ENCODE measurements around the gene TUBB4A.
"Not testable (repeated sequence)": the region's sequence is repeated elsewhere in the genome, so short reads cannot be mapped to it uniquely, and the experiment has no call there.

The TUBB4A gene

GRCh38 chr19:6524311-6524710 is 22.2 kb upstream of the TUBB4A start:
- no peak for DNase-seq (ENCODE audit: low read depth in 3 of 3)

- no peak for DNase-seq (ENCODE audit: low read depth in 3 of 3)
These were observed 20.6 kb upstream of the TUBB4A start for GRCh38 chr19:6522712-6523111.

DNA sequence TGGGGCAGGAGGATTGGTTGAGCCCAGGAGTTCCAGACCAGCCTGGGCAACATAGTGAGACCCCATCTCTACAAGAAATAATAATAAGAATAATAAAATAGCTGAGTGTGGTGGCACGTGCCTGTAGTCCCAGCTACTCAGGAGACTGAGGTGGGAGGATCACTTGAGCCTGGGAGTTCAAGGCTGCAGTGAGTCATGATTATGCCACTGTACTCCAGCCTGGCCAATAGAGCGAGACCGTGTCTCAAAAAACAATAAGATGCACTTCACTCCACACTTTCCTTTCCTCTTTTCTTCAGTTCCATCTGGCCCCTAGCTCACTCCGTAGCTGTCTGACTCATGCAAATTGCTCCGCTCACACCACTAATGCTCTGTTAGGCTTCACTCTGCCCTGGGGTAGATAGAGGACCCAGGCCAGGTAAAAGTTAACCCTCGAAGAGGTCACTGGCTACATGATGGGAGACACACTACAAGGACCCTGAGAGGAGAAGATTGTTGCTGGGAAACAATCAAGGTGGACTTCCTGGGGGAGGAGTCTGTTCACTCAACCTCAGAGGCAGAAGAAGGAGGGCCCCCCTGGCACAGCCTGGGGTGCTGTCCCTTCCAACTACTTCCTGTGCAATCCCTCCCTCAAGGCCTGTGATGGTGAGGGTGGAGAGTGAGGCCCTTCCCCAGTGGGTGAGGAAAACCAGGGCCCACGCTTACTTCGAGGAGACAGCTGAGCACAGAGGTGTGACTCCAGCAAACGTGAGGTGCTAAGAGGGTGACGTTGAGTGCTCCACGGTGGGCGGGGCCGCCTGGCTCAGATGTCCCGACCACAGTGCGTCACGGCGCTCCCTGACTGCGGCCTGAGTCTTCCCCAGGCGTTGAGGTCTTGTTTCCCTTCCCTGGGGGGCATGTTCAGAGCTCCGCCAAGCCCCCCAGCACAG is 19.9 kb upstream of the TUBB4A start:
- peak in 2 of 3 experiments; percentile 28 to 49 for DNase-seq (ENCODE audit: low read depth in 3 of 3)

DNA sequence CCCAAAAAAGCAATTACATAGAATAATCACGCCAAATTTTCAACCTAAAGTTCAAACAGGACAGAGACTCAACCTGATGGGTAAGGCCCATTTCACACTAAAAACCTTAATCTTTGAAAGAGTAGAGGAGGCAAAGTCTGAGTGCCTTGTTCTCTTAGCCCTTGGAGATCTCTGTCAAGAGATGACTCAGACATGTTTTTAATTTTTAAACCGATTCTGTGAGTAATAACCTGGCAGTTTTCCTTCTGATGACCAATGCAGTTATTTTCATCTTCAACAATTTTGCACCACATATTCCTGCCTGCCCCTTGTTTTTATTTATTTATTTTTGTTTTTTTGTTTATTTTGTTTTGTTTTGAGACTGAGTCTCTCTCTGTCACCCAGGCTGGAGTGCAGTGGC is 17.2 kb upstream of the TUBB4A start:
- DNase-seq (ENCODE audit: low read depth in 3 of 3): no peak

GRCh38 chr19:6518145-6518911 is 16.2 kb upstream of the TUBB4A start:
- DNase-seq (ENCODE audit: low read depth in 3 of 3): no peak

DNA sequence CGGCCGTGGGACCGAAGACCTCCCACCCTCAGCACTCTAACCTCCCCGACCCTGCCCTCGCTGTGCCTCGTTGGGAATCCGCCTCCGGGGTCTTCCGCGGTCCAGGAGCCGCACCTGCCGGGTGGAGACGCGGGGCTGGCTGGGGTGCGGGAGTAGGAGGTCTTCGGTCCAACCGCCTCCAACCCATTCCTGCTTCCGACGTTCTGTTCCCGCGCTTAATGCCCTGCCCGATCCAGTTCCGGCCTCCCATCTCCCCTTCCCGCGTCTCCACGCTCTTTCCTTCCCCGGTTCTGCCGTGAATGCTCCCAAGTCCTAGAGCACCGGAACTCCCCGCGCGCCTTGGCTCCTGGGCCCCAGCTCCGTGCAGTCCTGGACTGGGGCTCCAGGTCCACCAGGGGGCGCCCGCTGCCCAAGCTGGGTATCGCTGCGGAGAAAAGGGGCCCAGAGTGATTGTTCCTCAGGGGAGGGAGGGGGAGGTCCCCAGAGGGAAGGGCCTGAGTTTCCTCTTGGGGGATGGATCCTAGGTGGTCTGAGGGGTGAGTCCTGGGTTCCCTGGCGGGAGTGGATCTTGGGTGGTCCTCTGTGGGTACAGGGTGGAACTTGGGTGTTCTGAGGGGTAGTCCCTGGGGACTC is 14.7 kb upstream of the TUBB4A start:
- peak; percentile 81 to 98 (median 86) for DNase-seq (ENCODE audit: low read depth in 3 of 3)

DNA sequence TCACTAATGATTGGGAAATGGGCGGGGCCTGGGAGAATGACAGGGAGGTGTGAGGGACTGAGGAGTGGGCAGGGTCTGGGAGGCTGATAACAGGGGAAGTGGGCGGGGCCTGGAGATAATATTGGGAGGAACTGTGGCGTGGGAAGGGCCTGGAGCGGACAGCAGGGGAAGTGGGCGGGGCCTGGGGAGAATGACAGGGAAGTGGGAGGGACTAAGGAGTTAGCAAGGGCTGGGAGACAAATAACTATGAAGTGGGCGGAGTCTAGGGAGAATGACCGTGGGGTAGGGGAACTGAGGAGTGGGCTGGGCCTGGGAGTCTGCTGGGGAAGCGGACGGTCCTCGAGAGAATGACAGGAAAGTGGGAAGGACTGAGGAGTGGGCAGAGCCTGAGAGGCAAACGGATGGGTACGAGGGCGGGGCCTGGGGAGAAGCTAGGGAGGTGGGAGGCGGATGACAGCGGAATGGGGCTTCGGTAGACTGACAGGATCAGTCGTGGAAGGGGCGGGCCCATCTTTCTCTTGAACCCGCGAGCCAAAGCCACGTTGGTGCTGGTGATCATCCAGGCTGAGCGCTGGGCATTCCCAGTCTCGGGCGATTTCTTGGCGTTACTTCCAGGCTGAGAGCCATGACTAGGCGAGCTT is 14.0 kb upstream of the TUBB4A start:
- peak; percentile 35 to 49 (median 38) for DNase-seq (ENCODE audit: low read depth in 3 of 3)

DNA sequence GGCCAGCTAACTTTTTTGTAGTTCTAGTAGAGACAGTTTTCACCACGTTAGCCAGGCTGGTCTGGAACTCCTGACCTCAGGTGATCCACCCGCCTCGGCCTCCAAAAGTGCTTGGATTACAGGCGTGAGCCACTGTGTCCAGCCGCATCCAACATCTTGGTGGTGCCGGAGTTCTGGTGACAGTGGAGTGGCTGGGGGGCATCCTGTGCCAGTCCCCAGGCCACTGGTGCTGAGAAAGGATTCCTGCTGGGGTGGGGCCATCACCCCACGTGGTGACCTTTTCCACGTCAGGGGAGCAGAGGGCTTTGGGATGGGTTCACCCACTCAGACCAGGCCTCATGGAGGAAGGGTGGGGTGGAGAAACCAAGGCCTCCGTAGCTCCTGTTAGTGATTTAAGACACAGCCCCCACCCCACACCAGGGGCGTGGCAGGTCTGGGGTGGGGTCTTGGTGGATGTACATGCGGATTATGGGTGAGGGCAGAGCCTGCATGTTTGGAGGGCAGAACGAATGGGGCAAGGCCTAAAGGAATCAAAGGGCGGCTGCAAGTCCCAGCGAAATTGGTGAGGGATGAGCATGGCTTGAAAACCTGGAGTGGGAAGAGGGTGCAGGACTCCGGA is 12.9 kb upstream of the TUBB4A start:
- DNase-seq (ENCODE audit: low read depth in 3 of 3): no peak

GRCh38 chr19:6514089-6514488 is 12.0 kb upstream of the TUBB4A start:
- no peak for DNase-seq (ENCODE audit: low read depth in 3 of 3)

- DNase-seq (ENCODE audit: low read depth in 3 of 3): no peak
These were observed 8.5 kb upstream of the TUBB4A start for GRCh38 chr19:6510618-6511017.

- DNase-seq (ENCODE audit: low read depth in 3 of 3): no peak
These were observed 7.2 kb upstream of the TUBB4A start for GRCh38 chr19:6509118-6509971.

DNA sequence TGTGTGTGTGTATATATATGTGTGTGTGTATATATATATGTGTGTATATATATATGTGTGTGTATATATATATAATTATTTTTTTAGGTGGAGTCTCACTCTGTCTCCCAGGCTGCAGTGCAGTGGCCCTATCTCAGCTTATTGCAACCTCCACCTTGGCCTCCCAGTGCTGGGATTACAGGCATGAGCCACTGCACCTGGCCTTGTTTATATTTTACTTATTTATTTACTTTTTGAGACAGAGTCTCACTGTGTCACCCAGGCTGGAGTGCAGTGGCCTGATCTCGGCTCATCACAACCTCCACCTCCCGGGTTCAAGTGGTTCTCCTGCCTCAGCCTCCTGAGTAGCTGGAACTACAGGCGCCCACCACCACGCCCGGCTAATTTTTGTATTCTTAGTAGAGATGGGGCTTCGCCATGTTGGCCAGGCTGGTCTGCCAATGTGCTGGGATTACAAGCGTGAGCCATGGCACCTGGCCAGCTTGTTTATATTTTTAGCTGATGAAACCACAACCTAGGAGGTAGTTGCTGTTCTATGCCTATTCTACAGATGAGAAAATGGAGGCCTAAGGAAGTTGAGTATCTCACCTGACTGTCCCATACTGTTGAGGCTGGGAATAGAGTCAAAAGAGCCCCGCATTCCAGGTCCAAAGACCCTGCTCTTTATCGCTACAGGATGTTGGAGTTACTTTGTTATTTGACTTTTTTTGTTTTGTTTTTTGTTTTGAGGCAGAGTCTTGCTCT is 6.1 kb upstream of the TUBB4A start:
- not testable (repeated sequence) for DNase-seq (ENCODE audit: low read depth in 3 of 3)

DNA sequence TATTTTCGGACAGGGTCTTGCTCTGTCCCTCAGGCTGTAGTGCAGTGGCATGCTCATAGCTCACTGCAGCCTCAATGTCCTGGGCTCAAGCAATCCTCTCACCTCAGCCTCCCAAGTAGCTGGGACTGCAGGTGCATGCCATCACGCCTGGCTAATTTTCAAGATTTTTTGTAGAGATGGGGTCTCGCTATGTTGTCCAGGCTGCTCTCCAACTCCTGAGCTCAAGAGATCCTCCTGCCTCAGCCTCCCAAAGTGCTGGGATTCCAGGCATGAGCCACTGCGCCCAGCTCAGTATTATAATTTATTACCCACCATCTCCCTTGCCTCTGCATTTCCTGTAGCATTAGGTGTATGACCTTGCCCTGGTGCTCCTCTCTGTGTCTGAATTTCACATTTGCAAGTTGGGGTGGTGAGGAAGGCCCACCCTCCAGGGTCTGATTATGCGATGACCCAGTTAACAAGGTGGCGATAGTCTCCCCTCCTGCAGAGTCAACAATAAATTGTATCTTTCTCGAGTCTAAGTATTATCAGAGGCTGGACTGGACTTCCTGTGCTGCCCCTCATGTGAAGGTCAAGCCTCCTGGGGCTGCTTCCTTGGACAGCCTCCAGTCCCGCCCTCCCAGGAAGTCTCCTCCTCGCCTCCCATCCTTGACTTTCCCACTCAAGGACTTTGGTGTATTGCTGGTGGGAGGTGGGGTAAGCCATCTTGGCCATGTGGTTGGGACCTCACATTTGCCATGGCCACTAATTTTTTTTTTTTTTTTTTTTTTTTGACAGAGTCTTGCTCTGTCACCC is 1.5 kb upstream of the TUBB4A start:
- DNase-seq (ENCODE audit: low read depth in 3 of 3): no peak

DNA sequence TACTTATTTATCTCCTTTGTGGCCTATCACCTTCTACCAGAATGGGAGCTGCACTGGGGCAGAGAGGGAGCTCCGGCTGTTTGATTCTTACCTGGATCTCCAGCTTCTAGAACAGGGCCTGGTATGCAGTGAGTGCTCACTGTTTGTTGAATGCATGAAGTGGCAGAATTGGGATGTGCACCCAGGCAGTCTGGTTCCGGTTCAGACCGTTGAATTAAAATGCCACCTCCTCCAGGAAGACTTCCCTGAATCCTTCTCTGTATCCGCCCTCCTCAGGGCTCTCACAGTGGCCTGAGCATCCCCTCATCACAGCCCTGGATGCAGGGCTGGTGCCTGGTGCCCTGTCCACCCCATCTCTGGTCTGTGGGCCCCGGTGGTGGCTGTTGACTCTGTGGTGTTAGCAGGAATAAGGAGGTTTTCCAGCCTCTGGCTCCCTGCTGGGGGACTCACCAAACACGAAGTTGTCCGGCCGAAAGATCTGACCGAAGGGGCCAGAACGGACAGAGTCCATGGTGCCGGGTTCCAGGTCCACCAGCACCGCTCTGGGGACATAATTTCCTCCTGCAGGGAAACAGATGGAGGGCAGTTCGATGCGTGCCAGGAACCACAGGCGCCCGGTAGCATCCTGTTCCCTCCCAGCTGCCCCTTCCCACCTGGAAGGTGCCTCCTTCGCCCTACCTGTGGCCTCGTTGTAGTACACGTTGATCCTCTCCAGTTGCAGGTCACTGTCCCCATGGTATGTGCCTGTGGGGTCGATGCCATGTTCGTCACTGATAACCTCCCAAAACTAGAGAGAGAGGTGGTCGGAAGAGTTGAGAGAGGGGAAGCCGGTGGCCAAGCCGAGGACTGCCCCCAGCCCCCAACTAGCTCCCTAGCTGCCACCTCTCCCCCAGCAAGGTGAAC is 1.0 kb downstream of the TUBB4A start:
- DNase-seq (ENCODE audit: low read depth in 3 of 3): no peak

GRCh38 chr19:6499052-6499790 is 2.9 kb downstream of the TUBB4A start:
- DNase-seq (ENCODE audit: low read depth in 3 of 3): no peak

DNA sequence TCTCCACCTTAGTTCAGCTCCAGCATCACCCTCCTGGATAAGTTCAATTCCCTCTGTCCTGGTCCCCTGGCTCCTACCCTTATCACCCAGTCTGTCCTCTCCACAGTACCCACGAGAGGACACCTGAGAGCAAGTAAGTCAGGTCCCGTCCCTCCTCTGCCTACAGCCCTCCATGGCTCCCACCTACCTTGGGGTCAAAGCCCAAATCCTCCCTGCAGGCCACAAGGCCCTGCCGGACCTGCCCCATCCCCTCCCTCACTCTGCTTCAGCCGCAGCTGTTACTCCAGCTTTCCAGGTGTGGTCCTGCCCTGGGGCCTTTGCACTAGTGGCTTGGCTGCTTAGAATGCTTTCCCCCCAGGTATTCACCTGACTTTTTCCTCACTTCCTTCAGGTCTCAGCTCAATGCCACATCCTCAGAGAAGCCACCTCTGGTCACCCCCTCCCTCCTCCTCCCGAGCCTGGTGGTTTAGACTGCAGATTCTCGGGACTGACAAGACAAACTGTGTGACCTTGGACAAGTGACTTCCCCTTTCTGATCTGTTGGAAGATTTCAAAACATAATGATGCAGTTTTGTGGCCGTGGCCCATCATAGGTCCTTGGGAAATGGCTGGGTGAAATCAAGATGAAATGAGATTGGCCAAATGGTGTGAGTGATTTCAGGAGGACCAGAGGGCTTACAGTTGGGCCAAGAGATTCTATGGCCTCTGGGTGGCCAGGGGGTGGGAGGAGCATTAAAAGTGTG is 3.6 kb downstream of the TUBB4A start:
- no peak for DNase-seq (ENCODE audit: low read depth in 3 of 3)

Measured in stimulated activated CD4-positive, alpha-beta T cell treated with anti-CD3 and anti-CD28 coated beads, TNF-alpha, amount 100 ng/mL, for 4 hours (primary cell).